NAMALWA (cell line): ENCODE results near the gene OTOR.

Experiments
- DNase-seq: peaks from one replicate; pipeline ENCODE4 v3.0.0-alpha.2; 2015; ENCODE audit warnings: low spot score

Gene OTOR

GRCh38 chr20:16749573-16749972 lies 1.4 kb downstream of the OTOR start:
- DNase-seq, result no peak

- DNase-seq, result no peak
Measured at GRCh38 chr20:16752082-16752481, 3.9 kb downstream of the OTOR start.

DNA sequence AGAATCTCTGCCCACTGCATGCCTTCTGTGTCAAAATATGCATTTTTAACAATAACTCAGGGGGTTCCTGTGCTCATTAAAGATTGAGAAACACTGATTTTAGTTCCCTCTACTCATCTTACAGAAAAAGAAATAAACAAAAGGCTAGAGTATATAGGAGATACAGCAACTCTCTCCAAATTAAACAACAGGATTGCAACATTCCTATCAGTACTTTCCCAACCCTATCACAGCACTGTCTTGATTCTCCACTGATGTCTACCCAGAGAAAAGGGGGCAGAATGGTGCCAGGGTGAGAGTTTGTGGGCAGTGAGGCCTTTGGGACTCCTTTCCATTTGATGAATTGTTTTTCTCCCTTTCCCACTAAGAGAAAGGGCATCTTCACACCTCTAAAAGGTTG lies 4.7 kb downstream of the OTOR start:
- DNase-seq, result no peak

DNA sequence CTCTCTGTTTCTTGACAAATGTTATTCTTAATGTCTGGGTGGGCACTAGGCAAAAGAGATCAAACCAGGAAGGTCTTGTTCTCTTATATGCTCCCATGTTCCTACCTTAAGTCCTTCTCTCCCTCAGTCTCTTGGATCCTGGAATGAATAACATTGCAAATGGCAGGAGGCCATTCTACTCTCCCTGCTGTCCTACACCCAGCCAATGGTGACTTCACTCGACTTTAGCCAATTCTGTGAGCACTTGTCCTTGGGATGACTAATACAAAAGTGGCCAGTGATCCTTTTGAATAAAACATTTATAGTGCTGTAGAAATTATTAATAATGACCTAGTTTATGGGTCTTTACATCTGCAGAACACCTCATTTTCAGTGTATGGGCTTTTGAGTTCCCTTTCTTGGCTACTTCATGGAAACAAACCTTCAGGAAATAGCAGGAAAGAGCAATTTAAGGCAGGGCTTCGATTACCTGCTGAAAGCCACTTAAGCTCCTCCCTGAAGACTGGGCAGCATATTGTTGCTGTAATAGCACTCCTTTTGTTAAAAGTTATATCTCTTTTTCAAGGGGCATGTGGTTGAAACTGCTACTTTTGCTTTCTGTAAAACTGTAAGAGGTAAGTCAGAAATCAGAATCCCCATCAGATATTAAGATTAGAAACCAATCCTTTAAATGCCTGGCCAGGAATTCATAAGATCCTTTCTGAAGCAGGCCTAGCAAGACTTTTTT lies 10.5 kb downstream of the OTOR start:
- DNase-seq, result no peak

- DNase-seq, result no peak
Measured at GRCh38 chr20:16759181-16759563, 11.0 kb downstream of the OTOR start.

DNA sequence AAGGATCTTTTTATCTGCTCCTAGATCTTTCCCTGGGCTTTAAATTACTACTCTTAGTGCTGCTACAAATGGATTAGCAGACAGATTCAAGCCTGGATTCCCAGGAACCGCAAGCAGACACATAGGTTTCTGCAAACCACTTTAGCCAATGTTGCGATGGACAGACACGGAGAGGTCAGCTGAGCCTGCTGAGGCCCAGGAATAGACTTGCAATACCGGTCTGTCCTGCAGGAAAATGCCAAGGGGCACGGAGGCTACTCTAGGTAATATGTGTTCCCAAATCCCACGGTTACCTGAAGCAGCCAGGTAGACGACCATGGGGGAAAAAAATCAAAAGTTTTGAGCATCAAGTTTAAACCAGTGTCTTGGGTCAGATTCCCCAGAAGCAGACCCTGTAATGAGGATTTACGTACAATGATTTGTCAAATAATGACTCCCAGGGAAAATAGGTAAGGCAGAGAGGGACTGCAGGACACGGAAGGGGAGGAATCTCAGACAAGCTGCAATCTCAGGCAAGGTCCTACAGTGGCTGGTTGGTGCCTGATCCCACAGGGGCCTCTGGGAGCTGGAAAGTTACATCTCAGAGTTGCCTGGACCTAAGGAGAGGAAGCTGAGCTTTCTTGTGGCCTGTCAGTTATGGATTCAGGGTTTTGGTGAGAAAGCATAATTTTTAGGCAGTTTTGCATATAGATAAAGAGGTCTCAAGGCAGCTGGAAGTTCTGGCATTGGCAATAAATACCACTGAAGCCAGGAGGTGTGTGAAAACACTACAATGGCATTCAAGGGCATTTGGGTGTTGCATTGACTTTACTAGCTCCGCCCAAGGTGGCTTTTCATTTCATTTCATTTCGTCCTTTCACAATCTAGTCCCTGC lies 12.5 kb downstream of the OTOR start:
- DNase-seq, result no peak

GRCh38 chr20:16761305-16761829 lies 13.2 kb downstream of the OTOR start:
- DNase-seq, result peak; percentile 72

DNA sequence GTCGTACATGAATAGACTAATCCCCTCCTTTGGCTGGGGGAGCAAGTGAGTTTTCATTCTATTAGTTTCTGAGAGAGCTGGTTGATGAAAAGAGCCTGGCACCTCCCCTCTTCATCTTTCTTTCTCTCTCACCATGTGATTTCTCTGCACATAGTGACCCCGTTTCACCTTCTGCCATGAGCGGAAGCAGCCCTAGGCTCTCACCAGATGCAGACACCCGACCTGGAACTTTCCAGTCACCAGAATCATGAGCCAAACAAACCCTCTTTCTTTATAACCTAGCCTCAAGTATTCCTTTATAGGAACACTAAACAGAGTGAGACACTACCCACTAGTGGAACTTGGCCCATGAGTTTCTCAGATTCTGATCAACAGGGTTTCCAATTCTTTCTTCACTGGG lies 16.4 kb downstream of the OTOR start:
- no peak for DNase-seq

DNA sequence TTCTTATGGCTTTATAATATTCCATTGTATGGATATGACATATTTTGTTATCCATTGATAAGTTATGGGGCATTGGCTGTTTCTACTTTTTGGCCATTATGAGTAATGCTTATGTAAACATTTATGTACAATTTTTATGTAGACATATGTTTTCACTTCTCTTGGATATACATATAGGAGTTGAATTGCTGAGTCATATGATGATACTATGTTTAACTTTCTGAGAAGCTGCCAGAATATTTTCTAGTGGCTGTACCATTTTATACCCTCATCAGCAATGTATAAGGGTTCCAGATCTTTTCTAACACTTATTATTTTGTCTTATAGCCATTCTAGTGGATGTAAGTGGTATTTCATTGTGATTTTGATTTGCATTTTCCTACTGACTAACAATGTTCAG lies 23.1 kb downstream of the OTOR start:
- no peak for DNase-seq

GRCh38 chr20:16775961-16776360 lies 27.8 kb downstream of the OTOR start:
- no peak for DNase-seq

- no peak for DNase-seq
Measured at GRCh38 chr20:16777126-16777525, 29.0 kb downstream of the OTOR start.

DNA sequence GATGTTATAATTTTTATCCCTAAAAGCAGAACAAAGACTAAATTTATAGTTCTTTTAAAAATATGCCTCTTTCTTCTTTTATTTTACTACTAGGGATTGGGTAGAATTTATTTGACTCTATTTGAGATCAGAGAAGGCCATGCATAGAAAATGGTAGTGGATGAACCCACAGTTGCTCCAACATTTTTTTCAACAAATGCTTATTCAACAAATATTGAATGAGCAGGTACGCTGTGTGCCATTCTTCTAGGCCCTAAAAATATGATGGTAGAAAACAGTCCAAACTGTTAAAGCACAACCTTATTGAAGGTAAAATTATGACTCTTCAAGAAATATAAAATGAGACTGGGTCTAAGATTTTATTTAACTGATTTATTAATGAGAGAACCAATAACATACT lies 30.0 kb downstream of the OTOR start:
- DNase-seq, result no peak

GRCh38 chr20:16781496-16781895 lies 33.3 kb downstream of the OTOR start:
- DNase-seq, result no peak

GRCh38 chr20:16785226-16785625 lies 37.1 kb downstream of the OTOR start:
- DNase-seq, result no peak
